GM19452 (cell line): ENCODE data around the gene TBC1D22A.

ENCODE experiments used
- ATAC-seq: cut with Tn5 transposase; IDR thresholded peaks from one replicate; pipeline ENCODE4 v1.9.1; 2021; ENCODE audit not compliant: unreplicated experiment

Gene TBC1D22A

GRCh38 chr22:46876357-46876934 is 114.0 kb downstream of the TBC1D22A start:
- ATAC-seq: no peak

GRCh38 chr22:46878191-46878948 is 115.9 kb downstream of the TBC1D22A start:
- ATAC-seq: no peak

GRCh38 chr22:46879083-46879482 is 116.6 kb downstream of the TBC1D22A start:
- no peak for ATAC-seq

- ATAC-seq: no peak
Observed at GRCh38 chr22:46881373-46882118, 119.1 kb downstream of the TBC1D22A start.

- no peak for ATAC-seq
Observed at GRCh38 chr22:46883092-46883910, 120.9 kb downstream of the TBC1D22A start.

DNA sequence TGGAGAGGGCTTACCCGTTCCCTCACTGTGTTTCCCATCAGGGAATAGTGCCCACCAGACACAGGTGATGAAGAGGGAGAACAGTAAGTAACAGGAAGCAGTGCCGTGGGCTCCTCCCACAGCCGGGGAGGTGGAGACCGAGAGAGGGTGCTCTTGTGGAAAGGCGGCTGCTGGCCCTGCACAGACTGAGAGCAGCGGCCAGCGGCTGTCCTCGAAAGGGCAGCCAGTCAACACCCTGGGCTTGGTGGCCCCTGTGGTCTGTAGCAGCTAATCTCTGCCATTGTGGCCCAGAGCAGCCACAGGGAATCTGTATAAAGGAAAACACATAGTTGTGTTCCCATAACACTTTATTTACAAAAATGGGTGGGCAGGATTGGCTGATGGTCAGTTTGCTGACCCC is 121.9 kb downstream of the TBC1D22A start:
- no peak for ATAC-seq

GRCh38 chr22:46887978-46888377 is 125.5 kb downstream of the TBC1D22A start:
- no peak for ATAC-seq

- no peak for ATAC-seq
Observed at GRCh38 chr22:46890819-46891218, 128.4 kb downstream of the TBC1D22A start.

- no peak for ATAC-seq
Observed at GRCh38 chr22:46891382-46891951, 129.0 kb downstream of the TBC1D22A start.

- ATAC-seq: no peak
Observed at GRCh38 chr22:46892866-46893265, 130.4 kb downstream of the TBC1D22A start.

- ATAC-seq: no peak
Observed at GRCh38 chr22:46893281-46894020, 131.0 kb downstream of the TBC1D22A start.

DNA sequence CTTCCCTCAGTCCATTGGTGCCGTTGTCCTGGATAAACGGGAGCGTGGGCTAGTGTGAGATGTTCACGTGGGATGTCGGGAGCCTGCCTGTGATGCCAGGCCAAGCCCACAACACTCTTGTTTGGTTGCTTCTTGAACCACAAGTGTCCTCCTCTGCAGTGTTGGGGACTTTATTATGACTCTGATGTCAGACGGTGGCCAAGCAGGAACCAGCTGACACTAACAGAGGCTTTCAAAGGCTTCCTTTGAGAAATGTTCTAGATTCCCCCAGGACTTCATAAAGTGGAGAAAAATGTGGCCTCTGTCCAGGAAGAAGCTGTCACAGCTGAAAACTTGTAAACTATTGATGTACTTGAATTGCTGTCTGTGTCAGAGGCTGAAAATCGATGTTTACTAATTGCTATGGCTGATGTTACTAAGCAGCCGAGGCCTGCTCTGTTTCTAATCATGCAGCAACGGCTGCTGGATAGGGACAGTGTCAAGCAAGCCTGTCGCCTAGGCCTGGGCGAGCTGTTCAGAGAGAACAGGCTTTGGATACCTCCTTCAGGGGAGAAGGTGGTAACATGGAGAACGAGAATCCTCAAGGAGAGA is 131.7 kb downstream of the TBC1D22A start:
- no peak for ATAC-seq

DNA sequence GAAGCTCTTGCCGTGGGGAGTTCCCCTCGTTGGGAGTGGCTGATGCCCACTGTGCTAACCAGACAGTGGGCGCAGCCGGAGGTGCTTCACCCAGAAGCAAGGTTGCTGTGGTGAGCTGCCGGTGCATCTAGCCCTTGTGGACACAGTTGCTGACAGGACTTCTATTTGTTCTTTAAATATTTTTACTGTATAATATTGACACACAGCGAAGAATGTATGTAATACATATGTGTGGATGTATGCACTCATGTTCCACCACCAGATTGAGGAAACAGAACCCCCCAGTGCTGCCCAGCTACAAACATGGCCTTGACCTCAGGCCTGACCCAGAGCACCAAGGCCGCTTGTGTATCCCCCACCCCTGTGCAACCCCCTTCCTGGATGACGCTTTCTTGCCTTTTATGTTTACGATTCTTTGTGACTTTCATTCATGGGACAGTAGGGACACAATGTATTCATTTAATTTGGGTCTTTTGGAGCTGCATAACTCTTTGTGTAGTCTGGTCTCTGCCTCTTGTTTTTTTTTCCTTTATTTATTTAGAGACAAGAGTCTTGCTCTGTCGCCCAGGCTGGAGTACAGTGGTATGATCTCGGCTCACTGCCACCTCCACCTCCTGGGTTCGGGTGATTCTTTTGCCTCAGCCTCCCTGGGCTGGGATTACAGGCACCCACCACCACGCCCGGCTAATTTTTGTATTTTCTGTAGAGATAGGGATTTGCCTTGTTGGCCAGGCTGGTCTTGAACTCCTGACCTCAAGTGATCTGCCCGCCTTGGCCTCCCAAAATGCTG is 132.6 kb downstream of the TBC1D22A start:
- no peak for ATAC-seq

- no peak for ATAC-seq
Observed at GRCh38 chr22:46895753-46896152, 133.3 kb downstream of the TBC1D22A start.

- ATAC-seq: no peak
Observed at GRCh38 chr22:46896166-46896565, 133.7 kb downstream of the TBC1D22A start.

GRCh38 chr22:46896568-46897245 is 134.3 kb downstream of the TBC1D22A start:
- ATAC-seq: no peak

- ATAC-seq: no peak
Observed at GRCh38 chr22:46897246-46897623, 134.8 kb downstream of the TBC1D22A start.

- no peak for ATAC-seq
Observed at GRCh38 chr22:46900549-46900948, 138.1 kb downstream of the TBC1D22A start.
